ENCODE data around the gene CEP112.

DNA sequence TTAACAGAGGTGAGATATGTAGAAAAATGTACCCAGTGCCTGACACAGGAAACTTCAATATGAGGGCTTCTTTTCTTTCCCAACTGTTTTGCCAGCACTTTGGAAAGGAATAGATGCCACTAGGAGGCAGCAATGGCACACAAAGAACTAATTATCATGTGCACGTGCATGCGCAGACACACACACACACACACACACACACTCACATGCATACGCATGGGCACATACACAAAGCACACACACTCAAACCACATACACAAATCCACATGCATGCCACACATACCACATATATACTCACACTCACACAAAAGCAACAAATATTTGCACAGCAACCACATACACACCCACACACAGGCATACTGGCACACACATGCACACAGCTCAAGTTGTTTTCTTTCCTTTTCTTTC, 8.8 kb upstream of the CEP112 start:
- TF ChIP-seq POLR2AphosphoS5 (IDR thresholded peaks at IDR 0.05; ENCODE audit: insufficient read depth in 1 of 2, low read depth in 1 of 2) (no peak), POLR2A (IDR thresholded peaks at IDR 0.05) (no peak)
- TF ChIP-seq, protein P1, sequence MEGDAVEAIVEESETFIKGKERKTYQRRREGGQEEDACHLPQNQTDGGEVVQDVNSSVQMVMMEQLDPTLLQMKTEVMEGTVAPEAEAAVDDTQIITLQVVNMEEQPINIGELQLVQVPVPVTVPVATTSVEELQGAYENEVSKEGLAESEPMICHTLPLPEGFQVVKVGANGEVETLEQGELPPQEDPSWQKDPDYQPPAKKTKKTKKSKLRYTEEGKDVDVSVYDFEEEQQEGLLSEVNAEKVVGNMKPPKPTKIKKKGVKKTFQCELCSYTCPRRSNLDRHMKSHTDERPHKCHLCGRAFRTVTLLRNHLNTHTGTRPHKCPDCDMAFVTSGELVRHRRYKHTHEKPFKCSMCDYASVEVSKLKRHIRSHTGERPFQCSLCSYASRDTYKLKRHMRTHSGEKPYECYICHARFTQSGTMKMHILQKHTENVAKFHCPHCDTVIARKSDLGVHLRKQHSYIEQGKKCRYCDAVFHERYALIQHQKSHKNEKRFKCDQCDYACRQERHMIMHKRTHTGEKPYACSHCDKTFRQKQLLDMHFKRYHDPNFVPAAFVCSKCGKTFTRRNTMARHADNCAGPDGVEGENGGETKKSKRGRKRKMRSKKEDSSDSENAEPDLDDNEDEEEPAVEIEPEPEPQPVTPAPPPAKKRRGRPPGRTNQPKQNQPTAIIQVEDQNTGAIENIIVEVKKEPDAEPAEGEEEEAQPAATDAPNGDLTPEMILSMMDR (IDR thresholded peaks at IDR 0.05): peak in 1 of 3 experiments; percentile 50

Data from vagina (tissue), 2 donors.